ENCODE data around the gene ARNT2.
"Not testable (repeated sequence)": the region's sequence is repeated elsewhere in the genome, so short reads cannot be mapped to it uniquely, and the experiment has no call there.

Gene ARNT2

DNA sequence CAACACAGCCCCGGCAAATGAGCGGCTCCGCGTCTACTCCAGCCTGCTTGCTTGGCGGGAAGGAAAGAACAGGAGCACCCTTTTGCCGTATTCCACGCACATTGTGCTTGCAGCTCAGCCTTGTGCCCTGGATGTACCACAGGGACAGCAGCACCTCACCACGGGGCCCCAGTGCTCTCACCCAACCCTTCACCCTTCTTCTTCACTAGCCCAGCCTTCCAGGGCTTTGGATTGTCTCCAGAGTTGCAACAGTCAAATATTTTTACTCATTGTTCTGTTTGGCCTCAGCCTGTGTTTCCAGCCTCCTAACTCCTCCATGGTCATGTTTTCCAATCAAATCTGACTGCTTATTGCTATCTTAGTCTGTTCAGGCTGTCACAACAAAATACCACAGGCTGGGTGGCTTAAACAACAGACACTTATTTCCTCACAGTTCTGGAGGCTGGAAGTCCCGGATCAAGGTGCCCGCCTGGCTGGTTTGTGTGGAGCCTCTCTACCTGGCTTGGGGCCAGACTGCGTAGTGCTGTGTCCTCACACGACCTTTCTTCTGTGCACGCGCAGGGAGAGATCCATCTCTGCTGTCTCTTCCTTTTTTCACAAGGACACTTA is 211.7 kb downstream of the ARNT2 start:
- no peak for DNase-seq (ENCODE audit: low read depth)

DNA sequence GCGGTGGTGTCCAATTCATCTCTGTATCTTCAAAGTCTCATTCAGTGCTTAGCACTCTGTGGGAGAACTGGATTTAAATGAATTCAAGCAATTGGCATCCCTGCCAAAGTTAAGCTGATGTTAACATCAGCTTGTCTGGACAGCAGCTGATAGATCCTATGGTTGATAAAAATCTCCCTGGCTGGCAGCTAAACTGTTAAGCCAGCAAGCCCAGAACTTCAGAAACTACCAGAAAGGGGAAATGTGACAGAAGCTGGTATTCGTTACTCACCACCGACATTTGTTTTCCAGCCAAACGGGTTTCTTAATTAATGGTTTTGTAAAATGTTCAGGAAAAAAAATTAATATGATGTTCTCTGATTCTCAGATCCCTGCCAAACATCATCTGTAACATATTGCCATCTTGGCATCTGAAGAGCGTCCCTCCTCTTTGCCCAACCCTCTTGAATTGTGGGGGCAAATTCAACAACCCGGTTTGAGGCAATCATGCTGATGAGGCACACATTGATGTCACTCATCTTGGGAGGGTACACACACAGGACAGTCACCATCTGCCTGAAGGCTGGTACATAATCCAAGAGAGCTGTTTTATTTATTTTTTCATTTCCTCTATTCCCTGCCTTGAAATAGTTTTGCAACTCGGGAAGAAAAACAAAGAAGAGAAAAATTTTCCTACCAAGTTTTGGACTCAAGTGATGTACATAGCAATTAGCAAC is 214.7 kb downstream of the ARNT2 start:
- DNase-seq (ENCODE audit: low read depth): no peak

DNA sequence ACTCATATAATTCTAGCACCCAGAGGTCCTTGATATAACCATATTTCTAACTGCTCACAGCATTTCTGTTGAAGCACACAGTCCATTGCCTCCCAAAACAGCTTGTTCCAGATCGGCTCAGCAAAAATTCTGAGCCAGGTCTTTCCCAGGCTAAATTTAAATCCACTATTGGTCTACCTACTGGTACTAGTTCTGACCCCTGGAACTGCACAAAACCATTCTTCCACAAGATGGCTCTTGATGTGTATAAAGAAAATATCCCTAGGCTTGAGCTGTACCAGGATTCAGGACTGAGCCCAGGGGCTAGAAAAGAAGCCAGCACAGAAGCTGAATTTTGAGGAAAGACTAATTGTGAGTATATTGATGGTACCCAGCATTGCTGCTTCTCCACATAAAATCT is 215.5 kb downstream of the ARNT2 start:
- no peak for DNase-seq (ENCODE audit: low read depth)

DNA sequence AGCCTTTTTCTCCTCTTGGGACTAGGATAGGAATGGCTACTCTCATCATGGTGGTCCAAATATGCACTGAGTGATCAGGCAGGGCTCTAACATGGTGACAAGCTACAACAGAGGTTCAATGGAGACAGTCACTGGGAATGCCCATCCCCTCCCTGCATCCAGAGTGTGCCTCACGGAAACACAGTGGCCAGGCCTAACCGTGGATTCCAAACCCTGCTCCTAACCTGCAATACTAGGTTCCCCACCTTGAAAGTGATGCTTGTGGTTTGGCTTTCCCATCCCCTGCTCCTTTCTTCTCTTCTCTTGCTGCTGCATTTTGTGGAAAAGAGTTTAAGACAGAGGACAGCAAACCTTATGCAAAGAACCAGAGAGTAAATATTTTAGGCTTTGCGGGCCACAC is 216.0 kb downstream of the ARNT2 start:
- DNase-seq (ENCODE audit: low read depth): no peak

DNA sequence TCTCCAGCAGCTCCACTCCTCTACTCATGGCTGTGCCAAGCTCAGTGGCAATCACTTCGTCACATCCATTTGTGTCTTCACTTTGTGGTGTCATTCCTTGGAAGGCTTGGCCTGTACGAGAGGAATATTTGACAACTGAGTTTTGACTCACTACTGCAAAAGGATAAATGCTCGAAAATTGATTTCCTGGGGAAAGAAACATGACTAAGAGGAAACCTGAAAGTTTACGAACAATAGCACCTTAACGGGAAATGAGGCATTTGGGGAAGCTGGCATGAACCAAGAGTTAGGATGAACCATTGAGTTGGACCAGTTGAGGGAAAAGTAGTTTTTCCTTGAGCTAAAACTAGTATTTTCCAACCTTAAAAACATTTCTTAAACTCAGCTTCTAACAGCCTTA is 216.7 kb downstream of the ARNT2 start:
- no peak for DNase-seq (ENCODE audit: low read depth)

DNA sequence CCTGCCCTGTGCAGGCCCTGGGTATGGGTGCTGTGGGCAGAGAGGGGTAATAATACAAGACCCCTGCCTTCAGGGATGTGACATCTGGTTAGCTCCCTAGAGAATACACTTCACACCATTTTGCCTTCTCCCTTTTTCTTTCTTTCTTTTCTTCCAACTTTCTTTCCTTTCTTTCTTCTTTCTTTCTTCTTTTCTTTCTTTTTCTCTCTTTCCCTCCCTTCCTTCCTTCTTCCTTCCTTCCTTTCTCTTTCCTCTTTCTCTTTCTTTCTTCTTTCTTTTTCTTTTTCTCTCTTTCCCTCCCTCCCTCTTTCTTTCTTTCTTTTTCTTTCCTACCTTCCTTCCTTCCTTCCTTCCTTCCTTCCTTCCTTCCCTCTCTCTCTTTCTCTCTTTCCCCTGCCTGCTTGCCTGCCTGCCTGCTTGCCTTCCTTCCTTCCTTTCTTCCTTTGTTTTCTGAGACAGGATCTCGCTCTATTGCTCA is 222.5 kb downstream of the ARNT2 start:
- no peak for DNase-seq (ENCODE audit: low read depth)

DNA sequence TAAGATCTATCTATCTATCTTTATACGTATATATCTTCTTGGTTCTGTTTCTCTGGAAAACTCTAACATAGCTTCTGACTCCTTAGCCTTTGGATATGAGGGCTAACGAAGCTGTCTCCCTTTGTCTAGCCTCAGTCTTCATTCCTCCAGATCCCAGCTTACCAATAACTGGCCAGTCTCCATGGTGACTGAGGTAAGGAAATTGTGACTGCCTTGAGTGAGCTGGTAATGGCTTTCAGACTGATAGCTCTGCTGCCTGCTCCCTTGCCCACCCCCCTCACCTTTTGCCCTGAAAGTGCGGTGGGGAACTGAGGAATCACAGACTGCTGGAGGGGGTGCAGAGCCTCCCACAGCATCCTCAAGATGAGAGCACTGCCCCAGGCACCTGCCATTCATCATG is 225.2 kb downstream of the ARNT2 start:
- DNase-seq (ENCODE audit: low read depth): no peak

DNA sequence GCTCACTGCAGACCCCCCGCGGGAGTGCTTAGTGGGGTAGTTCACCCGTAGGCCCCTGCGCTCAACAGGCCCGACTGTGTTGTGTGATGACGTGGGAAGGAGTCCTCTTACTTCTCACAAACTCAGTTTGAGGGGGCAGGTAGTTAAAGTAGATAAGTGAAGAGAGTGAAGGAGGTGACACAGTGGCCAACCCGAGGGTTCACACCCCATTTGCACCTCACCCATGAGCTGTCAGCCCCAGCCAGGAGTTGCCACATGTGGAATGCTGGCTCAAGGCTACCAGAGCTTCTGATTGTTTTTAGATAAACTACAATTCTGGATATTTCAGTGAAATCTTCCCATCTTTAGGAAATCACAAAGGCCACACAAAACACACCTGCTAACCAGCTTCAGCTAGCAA is 226.8 kb downstream of the ARNT2 start:
- DNase-seq (ENCODE audit: low read depth): no peak

DNA sequence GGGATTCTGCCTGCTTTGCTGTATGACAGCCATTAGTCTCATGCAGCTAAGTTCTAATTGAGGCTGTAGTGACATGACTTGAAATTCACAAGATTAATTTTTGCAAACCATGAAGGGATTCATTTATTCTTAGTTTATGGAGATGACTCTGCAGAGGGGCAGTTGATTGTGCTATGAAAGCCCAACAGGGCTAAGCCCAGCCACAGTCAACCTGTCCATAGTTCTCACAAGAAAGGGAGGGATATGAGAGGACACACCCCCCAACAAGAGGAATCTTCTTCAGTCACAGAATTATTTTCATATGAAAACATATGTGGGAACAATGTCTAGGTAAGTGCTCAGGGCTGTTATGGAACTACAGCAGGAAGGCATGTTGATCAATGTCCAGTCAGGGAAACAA is 229.0 kb downstream of the ARNT2 start:
- DNase-seq (ENCODE audit: low read depth): no peak

DNA sequence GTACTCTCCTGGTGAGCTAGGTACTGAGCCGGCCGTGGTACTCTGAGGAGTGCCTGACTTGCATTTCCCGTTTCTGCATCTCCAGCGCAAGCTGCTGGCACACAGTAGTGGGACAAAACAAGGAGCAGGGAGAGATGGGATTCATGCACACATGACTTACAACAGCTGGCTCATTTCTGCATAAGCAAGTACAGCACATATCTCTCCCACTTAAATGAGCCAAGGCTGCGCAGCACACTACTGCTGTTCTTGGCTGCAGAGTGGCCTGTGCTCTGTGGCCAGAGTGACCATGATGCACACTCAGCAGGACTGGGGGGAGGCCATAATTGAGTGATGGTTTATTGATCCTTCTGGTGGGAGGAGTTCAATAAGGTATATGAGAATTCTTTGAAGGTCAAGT is 231.8 kb downstream of the ARNT2 start:
- DNase-seq (ENCODE audit: low read depth): no peak

DNA sequence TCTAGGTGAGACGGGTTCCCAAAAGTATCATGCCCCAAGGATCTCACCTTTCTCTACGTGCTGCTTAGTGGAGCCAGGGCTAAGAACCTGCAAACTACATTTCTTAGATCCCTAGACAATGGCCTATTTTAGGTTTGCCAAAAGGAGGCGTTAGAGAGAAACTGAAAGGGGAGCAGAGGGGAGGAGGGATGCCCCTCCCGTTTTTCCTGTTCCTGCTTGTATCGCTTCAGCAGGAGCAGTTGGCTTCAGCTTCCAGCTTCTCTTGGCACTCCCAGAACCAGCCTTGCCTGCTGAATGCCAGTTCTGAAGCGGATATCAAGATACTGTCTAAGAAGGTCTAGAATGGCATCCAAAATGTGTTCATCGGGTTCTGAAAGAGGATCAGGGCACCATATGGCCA is 232.5 kb downstream of the ARNT2 start:
- DNase-seq (ENCODE audit: low read depth): no peak

DNA sequence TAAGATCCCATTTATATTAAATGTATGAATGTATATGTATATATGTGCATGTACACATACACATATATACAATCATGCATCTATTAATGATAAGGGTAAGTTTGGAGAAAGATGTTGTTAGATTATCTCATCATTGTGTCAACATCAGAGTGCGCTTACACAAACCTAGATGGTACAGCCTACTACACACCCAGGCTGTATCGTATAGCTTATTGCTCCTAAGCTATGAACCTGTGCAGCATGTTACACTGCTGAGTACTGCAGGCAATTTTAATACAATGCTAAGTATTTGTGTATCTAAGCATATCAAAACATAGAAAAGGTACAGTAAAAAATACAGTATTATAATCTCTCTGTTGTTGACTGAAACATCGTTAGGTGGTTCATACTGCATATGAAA is 233.6 kb downstream of the ARNT2 start:
- DNase-seq (ENCODE audit: low read depth): no peak

DNA sequence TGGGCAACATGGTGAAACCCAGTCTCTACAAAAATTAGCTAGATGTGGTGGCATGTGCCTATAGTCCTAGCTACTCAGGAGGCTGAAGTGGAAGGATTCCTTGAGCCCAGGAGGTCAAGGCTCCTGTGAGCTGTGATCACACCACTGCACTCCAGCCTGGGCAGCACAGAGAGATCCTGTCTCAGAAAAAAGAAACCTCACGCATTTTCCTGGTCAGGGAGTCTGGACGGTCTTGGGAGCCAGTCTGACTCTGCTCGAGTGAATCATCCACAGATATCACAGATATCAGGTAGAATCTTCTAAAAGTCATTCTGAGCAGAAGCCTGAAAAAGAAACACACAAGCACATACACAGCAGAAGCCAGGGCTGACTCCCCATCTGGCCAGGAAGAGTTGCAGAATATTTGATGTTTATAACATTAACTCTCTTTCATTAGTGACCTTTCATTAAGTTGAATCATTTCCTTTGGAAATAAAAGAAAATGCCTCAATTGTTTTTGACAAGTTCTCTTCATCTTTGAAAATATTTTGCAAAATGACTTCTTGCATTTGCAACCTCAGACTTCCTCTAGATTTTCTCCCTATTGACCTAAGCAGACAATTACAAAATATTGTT is 234.5 kb downstream of the ARNT2 start:
- no peak for DNase-seq (ENCODE audit: low read depth)

DNA sequence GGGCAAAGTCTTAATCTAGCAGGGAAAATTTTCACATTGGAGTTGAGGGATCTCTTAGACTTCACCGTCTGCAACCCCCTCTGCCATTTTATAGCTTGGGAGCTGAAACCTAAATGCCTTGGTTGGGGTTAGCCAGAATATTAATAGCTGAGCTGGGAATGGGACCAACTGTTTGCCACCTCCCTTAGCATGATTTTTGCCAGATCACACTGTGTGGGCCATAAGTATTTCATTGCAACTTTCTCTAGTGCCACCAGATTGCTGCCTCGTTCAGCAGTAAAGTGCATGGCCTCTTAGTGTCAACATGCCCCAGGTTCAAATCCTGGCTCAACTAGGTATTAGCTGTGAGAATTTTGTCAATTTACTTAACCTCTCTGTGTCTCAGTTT is 235.0 kb downstream of the ARNT2 start:
- no peak for DNase-seq (ENCODE audit: low read depth)

DNA sequence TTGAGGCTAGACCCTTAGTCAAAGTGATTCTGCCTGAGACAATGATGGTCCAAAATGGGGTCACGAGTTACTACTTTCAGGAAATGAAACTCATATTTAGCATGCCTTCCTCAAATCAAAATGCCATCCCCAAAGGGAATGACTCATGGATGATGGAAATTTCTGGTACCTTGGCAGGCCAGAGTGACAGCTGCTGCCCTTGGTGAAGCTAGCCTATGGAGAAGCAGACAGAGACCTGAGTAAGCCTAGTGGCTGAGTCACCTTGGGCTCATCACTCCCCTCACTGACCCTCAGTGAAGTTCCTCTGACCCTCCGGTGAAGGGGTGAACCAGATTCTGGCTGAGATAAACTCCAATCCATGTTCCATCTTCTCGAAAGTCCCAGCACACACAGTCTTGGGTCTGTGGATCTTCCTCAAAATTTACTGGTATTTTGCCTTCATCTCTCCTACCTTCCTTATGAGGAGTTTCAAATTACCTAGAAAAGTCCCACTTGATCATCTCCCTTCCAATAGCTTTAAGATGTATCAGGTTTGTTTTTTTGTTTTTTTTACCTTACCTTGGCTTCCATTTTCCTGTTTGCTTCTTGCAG is 236.4 kb downstream of the ARNT2 start:
- DNase-seq (ENCODE audit: low read depth): no peak

DNA sequence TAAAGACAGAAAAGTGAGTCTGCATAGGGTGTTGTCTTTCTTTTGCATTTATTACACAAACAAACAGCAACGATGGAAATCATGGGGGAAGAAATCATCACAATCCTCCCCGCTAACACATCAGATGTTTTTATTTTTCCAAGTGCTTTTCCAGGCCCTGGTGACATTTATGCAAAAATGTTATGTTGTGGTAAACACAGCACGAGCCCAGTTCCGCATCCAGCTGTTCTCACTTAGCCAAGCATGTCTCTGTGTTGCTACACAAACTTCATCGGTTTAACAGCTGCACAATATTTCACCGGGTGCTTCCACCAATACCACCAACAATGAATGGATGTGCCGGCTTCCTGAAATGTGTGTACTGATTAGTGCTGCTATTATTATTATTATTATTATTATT is 237.2 kb downstream of the ARNT2 start:
- no peak for DNase-seq (ENCODE audit: low read depth)

DNA sequence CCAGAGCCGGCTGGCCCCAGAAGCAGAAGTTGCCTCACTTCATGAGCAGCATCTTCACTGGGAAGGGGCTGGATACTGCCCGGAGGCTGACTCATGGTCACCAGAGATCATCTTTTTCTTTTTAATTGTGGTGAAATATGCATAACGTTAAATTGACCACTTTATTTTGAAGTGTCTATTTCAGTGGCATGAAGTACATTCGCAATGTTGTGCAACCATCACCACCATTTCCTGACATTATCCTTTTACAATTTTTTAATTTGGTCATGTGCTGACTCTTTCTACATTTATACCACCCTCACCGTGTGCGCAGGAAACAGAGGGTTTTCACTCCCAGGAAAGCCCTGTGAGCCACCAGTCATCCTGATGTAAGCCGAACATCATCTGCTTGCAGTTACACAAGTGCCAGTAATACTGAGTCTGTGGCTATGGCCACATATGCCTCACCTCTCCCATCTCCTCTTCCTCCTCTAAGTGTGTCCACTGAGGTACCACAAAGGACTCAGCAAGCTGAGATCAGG is 239.3 kb downstream of the ARNT2 start:
- DNase-seq (ENCODE audit: low read depth): no peak

DNA sequence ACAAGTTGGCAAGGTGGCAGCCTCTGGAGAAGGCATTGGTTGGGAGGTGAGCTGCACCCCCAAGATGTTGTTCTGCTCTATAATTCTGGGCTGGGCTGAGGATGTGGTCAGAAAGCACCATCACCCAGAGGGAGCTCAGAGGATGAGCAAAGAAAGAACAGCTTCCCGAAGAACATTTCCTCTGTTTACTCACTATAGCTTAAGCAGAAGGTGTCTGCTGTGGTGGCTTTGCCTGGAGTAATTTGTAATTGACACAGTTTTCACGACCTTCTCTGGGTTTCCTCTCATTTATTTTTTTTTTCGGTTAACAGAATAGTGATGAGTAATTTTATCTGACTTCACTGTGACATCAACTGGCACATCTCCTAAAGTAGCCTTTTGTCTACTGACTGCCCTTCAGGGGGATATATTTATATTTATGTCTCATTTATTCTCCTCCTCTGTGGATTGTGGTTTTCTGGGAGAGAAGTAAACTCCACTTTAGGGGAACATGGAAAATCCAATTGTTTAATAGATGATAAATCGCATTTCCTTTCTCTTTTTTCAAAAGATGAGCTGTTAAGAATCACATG is 241.4 kb downstream of the ARNT2 start:
- DNase-seq (ENCODE audit: low read depth): no peak

DNA sequence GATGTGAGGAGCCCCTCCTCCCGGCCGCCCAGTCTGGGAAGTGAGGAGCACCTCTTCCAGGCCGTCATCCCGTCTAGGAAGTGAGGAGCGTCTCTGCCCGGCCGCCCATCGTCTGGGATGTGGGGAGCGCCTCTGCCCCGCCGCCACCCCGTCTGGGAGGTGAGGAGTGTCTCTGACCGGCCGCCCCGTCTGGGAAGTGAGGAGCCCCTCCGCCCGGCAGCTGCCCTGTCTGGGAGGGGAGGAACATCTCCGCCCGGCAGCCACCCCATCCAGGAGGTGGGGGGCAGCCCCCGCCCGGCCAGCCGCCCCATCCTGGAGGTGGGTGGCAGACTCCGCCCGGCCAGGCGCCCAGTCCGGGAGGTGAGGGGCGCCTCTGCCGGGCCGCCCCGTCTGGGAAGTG is 243.2 kb downstream of the ARNT2 start:
- not testable (repeated sequence) for DNase-seq (ENCODE audit: low read depth)
